Neuronal stem cell (in vitro differentiated cells): Measurements from ENCODE around the gene IPO9.

Experiments used
- DNase-seq: peaks from one replicate; pipeline ENCODE4 v3.0.0-alpha.2; 2013; ENCODE audit warnings: low spot score
- H2AFZ ChIP-seq: one replicate; pipeline ENCODE4 v1.6.1; 2013; ENCODE audit warnings: mild to moderate bottlenecking, low read length, inconsistent platforms
- H2AK5ac ChIP-seq: 2 replicates; pipeline ENCODE4 v1.6.1; 2013; ENCODE audit warnings: low read depth, mild to moderate bottlenecking, inconsistent platforms, low read length, moderate library complexity, mixed read lengths
- H2BK120ac ChIP-seq: 2 replicates; pipeline ENCODE4 v1.6.1; 2013; ENCODE audit warnings: low read depth, mild to moderate bottlenecking, inconsistent platforms, low read length, moderate library complexity, mixed read lengths
- H2BK12ac ChIP-seq: one replicate; pipeline ENCODE4 v1.6.1; 2013; ENCODE audit warnings: low read length, inconsistent platforms
- H2BK15ac ChIP-seq: 2 replicates; pipeline ENCODE4 v1.6.1; 2013; ENCODE audit warnings: mild to moderate bottlenecking, low read length, inconsistent platforms, mixed read lengths
- H2BK5ac ChIP-seq: one replicate; pipeline ENCODE4 v1.6.1; 2013; ENCODE audit warnings: inconsistent platforms, mild to moderate bottlenecking, low read length, moderate library complexity
- H3K14ac ChIP-seq: one replicate; pipeline ENCODE4 v1.6.1; 2013; ENCODE audit warnings: low read length, inconsistent platforms
- H3K18ac ChIP-seq: 2 replicates; pipeline ENCODE4 v1.6.1; 2013; ENCODE audit warnings: low read length, inconsistent platforms
- H3K23ac ChIP-seq: 2 replicates; pipeline ENCODE4 v1.6.1; 2013; ENCODE audit warnings: low read depth, mild to moderate bottlenecking, mixed read lengths, low read length, inconsistent platforms; ENCODE audit not compliant: poor library complexity
- H3K27ac ChIP-seq: replicated peaks from 3 replicates; pipeline ENCODE4 v1.5.1; 2013; ENCODE audit warnings: low read length, inconsistent platforms
- H3K27me3 ChIP-seq, 3 experiments: 2 replicates each; pipeline ENCODE4 v1.6.1; 2013; ENCODE audit warnings: low read length in 3 of 3, mild to moderate bottlenecking in 2 of 3, inconsistent platforms in 1 of 3, low read depth in 1 of 3, mixed read lengths in 1 of 3, moderate library complexity in 1 of 3; ENCODE audit not compliant: control insufficient read depth in 3 of 3, insufficient read depth in 3 of 3
- H3K36me3 ChIP-seq, 2 donors: replicated peaks in 1 of 2; 2 replicates each; pipeline ENCODE4 v1.6.1; 2013; ENCODE audit warnings: low read length in 2 of 2; ENCODE audit not compliant: control insufficient read depth in 2 of 2, insufficient read depth in 2 of 2
- H3K4ac ChIP-seq: 2 replicates; pipeline ENCODE4 v1.6.1; 2013; ENCODE audit warnings: inconsistent platforms, mild to moderate bottlenecking, low read length, moderate library complexity
- H3K4me1 ChIP-seq, 2 donors: 1 replicate in 1 of 2; 2 replicates in 1 of 2; pipeline ENCODE4 v1.6.1; 2013; ENCODE audit warnings: low read length in 2 of 2, low read depth in 1 of 2; ENCODE audit not compliant: control insufficient read depth in 2 of 2, insufficient read depth in 1 of 2
- H3K4me2 ChIP-seq: one replicate; pipeline ENCODE4 v1.6.1; 2013; ENCODE audit warnings: mild to moderate bottlenecking, low read length, inconsistent platforms; ENCODE audit not compliant: insufficient read depth, poor library complexity, severe bottlenecking
- H3K4me3 ChIP-seq, 2 donors: 2 replicates each; pipeline ENCODE4 v1.5.1; 2013; ENCODE audit warnings: low read length in 2 of 2, mild to moderate bottlenecking in 2 of 2, inconsistent platforms in 1 of 2, moderate library complexity in 1 of 2
- H3K79me1 ChIP-seq: one replicate; pipeline ENCODE4 v1.6.1; 2013; ENCODE audit warnings: low read depth, mild to moderate bottlenecking, inconsistent platforms, low read length, moderate library complexity
- H3K9ac ChIP-seq: one replicate; pipeline ENCODE4 v1.6.1; 2013; ENCODE audit warnings: mild to moderate bottlenecking, low read depth, low read length, inconsistent platforms; ENCODE audit not compliant: poor library complexity
- H3K9me3 ChIP-seq, 2 donors: replicated peaks in 1 of 2; 2 replicates each; pipeline versions ENCODE3 to v1.6.1; 2013; ENCODE audit warnings: low read length in 2 of 2, mild to moderate bottlenecking in 2 of 2, inconsistent platforms in 1 of 2, low read depth in 1 of 2, mixed read lengths in 1 of 2, moderate library complexity in 1 of 2; ENCODE audit not compliant: control insufficient read depth in 2 of 2, insufficient read depth in 1 of 2
- H4K8ac ChIP-seq: one replicate; pipeline ENCODE4 v1.6.1; 2013; ENCODE audit warnings: low read depth, mild to moderate bottlenecking, inconsistent platforms, low read length, moderate library complexity
- H4K91ac ChIP-seq: one replicate; pipeline ENCODE4 v1.6.1; 2013; ENCODE audit warnings: low read length, low read depth, mild to moderate bottlenecking, inconsistent platforms; ENCODE audit not compliant: poor library complexity
- WGBS, 2 donors: extraction: QIAGEN DNeasy Blood & Tissue Kit; methylation state at CpG; one replicate each; pipeline ENCODE4 v1.1.7; 2013; ENCODE audit warnings: missing lambda C conversion rate in 2 of 2, mixed read lengths in 1 of 2; ENCODE audit not compliant: insufficient read length in 2 of 2, insufficient replicate concordance in 1 of 2; ENCODE audit errors: extremely low coverage in 2 of 2; 5-methylcytosine and 5-hydroxymethylcytosine counted together

The IPO9 gene

DNA sequence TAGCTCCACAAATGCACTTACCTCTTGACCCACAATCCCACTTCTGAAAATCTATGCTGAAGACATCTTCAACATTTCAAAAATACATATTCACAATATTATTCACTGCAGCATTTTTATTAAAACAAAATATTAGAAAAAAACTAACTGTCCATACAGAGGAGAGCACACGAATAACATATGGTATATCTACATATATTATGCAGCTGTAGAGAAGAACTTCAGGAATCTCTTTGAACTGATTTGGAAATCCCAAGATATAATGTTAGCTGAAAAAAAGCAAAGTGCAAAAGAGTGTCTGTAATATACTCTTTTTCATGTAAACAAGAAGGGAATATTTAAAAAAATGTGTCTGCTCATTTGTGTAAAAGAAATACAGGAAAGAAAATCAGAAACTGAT, 11.5 kb downstream of the IPO9 start:
- no peak overlapping the region for H3K4me3 ChIP-seq
- no peaks in the 10 kb centered on the region for H3K27me3 ChIP-seq
- DNase-seq, result no peak
- H3K27ac ChIP-seq, result no peak overlapping the region
- H3K9ac ChIP-seq, result no peak overlapping the region
- H3K18ac ChIP-seq, result no peak overlapping the region
- no peak overlapping the region for H2BK5ac ChIP-seq
- H4K91ac ChIP-seq, result no peak overlapping the region
- H3K9me3 ChIP-seq, result no peaks in the 10 kb centered on the region
- no peak overlapping the region for H3K23ac ChIP-seq
- no peaks in the 10 kb centered on the region for H3K4me1 ChIP-seq
- no CpG with 5 or more reads among the region's 1 CpG for WGBS, 2 donors
- no peak overlapping the region for H3K4ac ChIP-seq
- H2BK15ac ChIP-seq, result no peak overlapping the region
- no peak overlapping the region for H2BK120ac ChIP-seq
- peaks cover 10 to 87% of the 10 kb centered on the region in 2 donors for H3K36me3 ChIP-seq
- peaks cover 5% of the 10 kb centered on the region for H3K79me1 ChIP-seq
- no peak overlapping the region for H3K14ac ChIP-seq
- no peak overlapping the region for H2AK5ac ChIP-seq
- H2AFZ ChIP-seq, result no peak overlapping the region
- no peak overlapping the region for H4K8ac ChIP-seq
- no peak overlapping the region for H3K4me2 ChIP-seq
- H2BK12ac ChIP-seq, result no peak overlapping the region

DNA sequence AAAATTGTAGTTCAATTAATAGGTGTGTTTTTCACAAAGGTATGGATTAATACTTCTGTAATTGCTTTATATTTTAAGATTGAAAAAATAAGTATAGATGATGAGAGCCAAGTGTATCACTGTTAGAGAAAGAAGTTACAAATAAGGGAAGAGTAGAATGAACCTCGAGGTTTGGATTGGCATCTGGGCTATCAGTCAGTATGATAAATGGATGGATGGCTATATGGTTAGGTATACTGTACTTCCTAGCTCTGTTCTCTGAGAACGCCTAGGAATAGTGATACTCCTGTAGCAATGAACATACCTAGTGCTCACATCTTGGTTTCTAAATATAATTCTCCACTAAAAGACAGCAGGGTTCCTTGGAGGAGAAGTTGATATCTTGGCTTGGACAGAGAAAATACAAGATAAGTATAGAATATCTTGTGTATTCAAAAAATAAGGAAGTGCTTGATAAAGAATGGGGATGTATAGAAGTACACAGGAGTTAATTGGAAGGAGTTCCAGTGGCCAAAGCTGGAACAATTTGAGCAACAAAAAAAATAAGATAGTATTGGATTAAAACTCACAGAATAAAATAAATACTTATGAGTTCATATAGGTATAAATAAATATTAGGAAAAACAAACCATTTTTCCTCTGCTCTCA, 12.4 kb downstream of the IPO9 start:
- Histone ChIP-seq H3K4me3 (no peak overlapping the region), H3K23ac (no peak overlapping the region), H3K18ac (no peak overlapping the region), H4K91ac (no peak overlapping the region), H4K8ac (no peak overlapping the region), H2BK5ac (no peak overlapping the region), H2AFZ (no peak overlapping the region), H3K4me2 (no peak overlapping the region), H2AK5ac (no peak overlapping the region), H3K36me3 (peaks cover 10 to 84% of the 10 kb centered on the region in 2 donors), H2BK12ac (no peak overlapping the region), H3K14ac (no peak overlapping the region), H3K4me1 (no peaks in the 10 kb centered on the region), H3K27me3 (no peaks in the 10 kb centered on the region), H2BK15ac (no peak overlapping the region), H3K27ac (no peak overlapping the region), H3K9ac (no peak overlapping the region), H3K4ac (no peak overlapping the region), H3K9me3 (no peaks in the 10 kb centered on the region), H2BK120ac (no peak overlapping the region), H3K79me1 (peaks cover 5% of the 10 kb centered on the region)
- DNase-seq, result no peak
- no CpG with 5 or more reads among the region's 2 CpGs for WGBS, 2 donors

DNA sequence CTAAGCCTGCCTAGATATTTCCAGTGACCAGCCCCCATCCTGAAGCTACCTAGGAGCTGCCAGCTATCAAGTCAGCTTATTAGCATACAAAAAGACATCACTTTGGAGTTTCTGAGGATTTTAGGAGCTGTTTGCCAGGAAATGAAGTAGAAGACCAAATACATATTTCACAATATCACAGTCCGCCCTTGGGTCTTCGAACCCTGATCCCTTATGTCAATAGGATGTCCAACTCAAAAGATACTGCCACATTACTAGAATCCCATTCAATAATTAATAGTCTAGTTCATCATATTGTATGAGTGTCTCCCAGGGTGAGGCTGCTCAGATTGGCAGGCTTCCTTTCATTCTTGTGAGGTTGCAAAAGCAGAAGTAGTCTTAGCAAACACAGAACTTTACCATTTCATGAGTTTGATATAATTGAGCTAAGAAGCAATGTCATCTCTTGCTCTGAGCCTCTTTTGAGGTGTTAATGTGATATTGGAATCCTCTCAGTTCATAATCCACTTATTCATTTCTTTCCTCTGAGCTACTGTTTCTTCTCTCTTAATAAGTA, 13.6 kb downstream of the IPO9 start:
- no peak overlapping the region for H3K4me3 ChIP-seq
- WGBS, 2 donors, result no CpG with 5 or more reads among the region's 2 CpGs

DNA sequence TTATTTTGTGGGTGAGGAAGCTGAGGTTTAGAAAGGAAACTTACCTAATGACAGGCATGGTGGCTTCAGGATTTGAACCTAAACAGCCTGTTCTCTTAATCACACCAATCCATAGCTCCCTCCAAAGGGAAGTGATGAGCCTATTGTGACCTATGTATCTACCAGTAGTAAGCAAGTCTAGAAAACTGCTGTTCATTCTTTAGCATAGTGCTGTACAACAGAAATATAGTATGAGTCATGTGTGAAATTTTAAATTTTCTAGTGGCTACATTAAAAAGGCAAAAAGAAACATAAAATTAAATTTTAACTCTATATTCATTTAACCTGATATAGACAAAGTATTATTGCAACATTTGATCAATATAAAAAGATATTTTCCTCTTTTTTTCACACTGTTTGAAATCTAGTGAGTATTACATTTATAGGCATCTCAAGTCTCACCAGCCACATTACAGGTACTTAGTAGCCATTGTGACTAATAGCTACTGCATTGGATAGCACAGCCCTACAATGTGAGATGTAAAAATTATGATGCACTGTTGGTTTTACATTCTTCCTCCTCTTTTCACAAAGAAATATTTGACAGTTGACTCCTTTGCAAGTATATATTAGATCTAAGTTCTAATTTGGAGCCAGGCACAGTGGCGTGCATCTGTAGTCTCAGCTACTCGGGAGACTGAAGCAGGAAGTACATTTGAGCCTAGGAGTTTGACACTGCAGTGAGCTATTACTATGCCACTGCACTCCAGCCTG, 16.6 kb downstream of the IPO9 start:
- Histone ChIP-seq H2BK120ac (no peak overlapping the region), H3K9me3 (no peaks in the 10 kb centered on the region), H3K4me1 (no peaks in the 10 kb centered on the region), H3K4ac (no peak overlapping the region), H3K36me3 (peaks cover 15 to 84% of the 10 kb centered on the region in 2 donors), H2BK15ac (no peak overlapping the region), H3K9ac (no peak overlapping the region), H3K14ac (no peak overlapping the region), H4K91ac (no peak overlapping the region), H3K23ac (no peak overlapping the region), H3K4me3 (no peak overlapping the region), H2AK5ac (no peak overlapping the region), H2BK12ac (no peak overlapping the region), H3K4me2 (no peak overlapping the region), H3K27ac (no peak overlapping the region), H2AFZ (no peak overlapping the region), H3K79me1 (peaks cover 2% of the 10 kb centered on the region), H4K8ac (no peak overlapping the region), H3K18ac (no peak overlapping the region), H3K27me3 (no peaks in the 10 kb centered on the region), H2BK5ac (no peak overlapping the region)
- no peak for DNase-seq
- WGBS, 2 donors, result no CpG with 5 or more reads among the region's 2 CpGs

More for the DNA sequence above, 13.6 kb downstream of the IPO9 start:
- Histone ChIP-seq H3K4ac (no peak overlapping the region), H3K18ac (no peak overlapping the region), H2BK120ac (no peak overlapping the region), H3K14ac (no peak overlapping the region), H4K91ac (no peak overlapping the region), H2AK5ac (no peak overlapping the region), H3K27ac (no peak overlapping the region), H4K8ac (no peak overlapping the region), H2AFZ (no peak overlapping the region), H2BK15ac (no peak overlapping the region), H3K4me1 (no peaks in the 10 kb centered on the region), H3K23ac (no peak overlapping the region), H2BK5ac (no peak overlapping the region), H3K27me3 (no peaks in the 10 kb centered on the region), H2BK12ac (no peak overlapping the region), H3K79me1 (peaks cover 5% of the 10 kb centered on the region), H3K36me3 (peaks cover 13 to 81% of the 10 kb centered on the region in 2 donors), H3K4me2 (no peak overlapping the region), H3K9me3 (no peaks in the 10 kb centered on the region), H3K9ac (no peak overlapping the region)
- DNase-seq, result no peak
